Gastrocnemius medialis (tissue), 4 donors: ENCODE results near the gene SATB2. TPM values are rescaled to one million over a fixed set of nuclear protein-coding genes. Genes with fewer than 3 reads are reported as not detected.

Experiments used
- ATAC-seq, 2 donors: fragments of 150-250 bp; one replicate each; pipeline ENCODE4 v1.9.1; 2016
- DNase-seq, 2 donors: peaks; one replicate each; pipeline ENCODE4 v3.0.0-alpha.2; 2019
- H3K27ac ChIP-seq, 4 donors: fragments of 200-600 bp; sonication (generic); 1 replicate in 1 of 4; 2 replicates in 3 of 4; pipeline ENCODE4 v1.5.1; 2016 to 2018; ENCODE audit warnings: mild to moderate bottlenecking in 2 of 4, moderate library complexity in 1 of 4
- H3K27me3 ChIP-seq, 3 donors: fragments of 200-600 bp; sonication (generic) in 2 of 3; 1 replicate in 1 of 3; 2 replicates in 2 of 3; pipeline versions ENCODE4 v1.5.1 to v1.6.0; 2016 to 2019; ENCODE audit warnings: mild to moderate bottlenecking in 1 of 3, moderate library complexity in 1 of 3
- H3K36me3 ChIP-seq, 2 donors: fragments of 200-600 bp; sonication (generic) in 1 of 2; one replicate each; pipeline ENCODE4 v1.5.1; 2017 to 2018
- H3K4me1 ChIP-seq, 2 donors: fragments of 200-600 bp; sonication (generic) in 1 of 2; one replicate each; pipeline ENCODE4 v1.5.1; 2016 to 2017; ENCODE audit warnings: mild to moderate bottlenecking in 2 of 2
- H3K4me3 ChIP-seq, 4 donors: fragments of 200-600 bp; sonication (generic) in 3 of 4; 1 replicate in 1 of 4; 2 replicates in 3 of 4; pipeline ENCODE4 v1.5.1; 2016 to 2019; ENCODE audit warnings: mild to moderate bottlenecking in 2 of 4
- H3K9me3 ChIP-seq, 3 donors: fragments of 200-600 bp; sonication (generic) in 2 of 3; 1 replicate in 1 of 3; 2 replicates in 2 of 3; pipeline ENCODE4 v1.5.1; 2016 to 2019
- CTCF ChIP-seq, 5 experiments: fragments of 450-650 bp in 3 of 5; fragments of 200-600 bp in 2 of 5; sonication (generic) in 2 of 5; IDR thresholded peaks in 4 of 5; conservative IDR thresholded peaks in 1 of 5; 1 replicate in 4 of 5; 2 replicates in 1 of 5; pipeline ENCODE4 v1.5.1; 2016 to 2019; ENCODE audit warnings: antibody characterized with exemption in 5 of 5, mild to moderate bottlenecking in 3 of 5, moderate library complexity in 3 of 5
- POLR2A ChIP-seq, 2 donors: fragments of 450-650 bp; IDR thresholded peaks; one replicate each; pipeline ENCODE4 v1.6.1; 2017; ENCODE audit warnings: antibody characterized with exemption in 2 of 2, mild to moderate bottlenecking in 2 of 2, moderate library complexity in 2 of 2
- in situ Hi-C, 4 donors: fragments of 200-750 bp; cut with MboI; loops; one replicate each; pipeline versions ENCODE4 v1.15.0 to v1.8.0; 2017; ENCODE audit warnings: low sequenced_read_pairs in 4 of 4
- intact Hi-C: fragments of 100-400 bp; cut with DNase I; formaldehyde crosslinking; loops from one replicate; pipeline ENCODE4 v1.15.1; 2023; ENCODE audit warnings: low total_unique reads
- total RNA-seq, 4 donors: library from RNA; depleted of rRNA; stranded (reverse); fragments of >200 nt; gene quantifications; one replicate each; pipeline versions ENCODE4 v1.1.0 to v1.2.3, GENCODE V29; 2016

SATB2 gene
- total RNA-seq, 4 donors from 2014 or later, result 2.0 to 6.4 (median 4.5) TPM

- DNase-seq (no peak), ATAC-seq (no peak)
- intact Hi-C loops (no loop called here), in situ Hi-C loops (no loop called here)
- Histone ChIP-seq H3K4me3 (no peak overlapping the region), H3K27ac (no peak overlapping the region), H3K27me3 (no peaks in the 10 kb centered on the region), H3K36me3 (no peaks in the 10 kb centered on the region), H3K4me1 (no peaks in the 10 kb centered on the region), H3K9me3 (no peaks in the 10 kb centered on the region)
- TF ChIP-seq POLR2A (IDR thresholded peaks at IDR 0.05) (no peak), CTCF (IDR thresholded peaks at IDR 0.05 in 4 of 5, conservative IDR thresholded peaks at IDR 0.05 in 1 of 5) (no peak)
Observed at GRCh38 chr2:199378948-199379650, 78.6 kb downstream of the SATB2 start.

GRCh38 chr2:199370150-199370780 lies 87.5 kb downstream of the SATB2 start:
- Histone ChIP-seq H3K9me3 (no peaks in the 10 kb centered on the region), H3K27ac (no peak overlapping the region), H3K36me3 (no peaks in the 10 kb centered on the region), H3K4me3 (no peak overlapping the region), H3K4me1 (no peaks in the 10 kb centered on the region), H3K27me3 (no peaks in the 10 kb centered on the region)
- DNase-seq, result no peak
- intact Hi-C loops (no loop called here), in situ Hi-C loops (no loop called here)
- TF ChIP-seq POLR2A (IDR thresholded peaks at IDR 0.05) (no peak), CTCF (IDR thresholded peaks at IDR 0.05 in 4 of 5, conservative IDR thresholded peaks at IDR 0.05 in 1 of 5) (no peak)
- peak in 1 of 2 donors; percentile 47 for ATAC-seq

DNA sequence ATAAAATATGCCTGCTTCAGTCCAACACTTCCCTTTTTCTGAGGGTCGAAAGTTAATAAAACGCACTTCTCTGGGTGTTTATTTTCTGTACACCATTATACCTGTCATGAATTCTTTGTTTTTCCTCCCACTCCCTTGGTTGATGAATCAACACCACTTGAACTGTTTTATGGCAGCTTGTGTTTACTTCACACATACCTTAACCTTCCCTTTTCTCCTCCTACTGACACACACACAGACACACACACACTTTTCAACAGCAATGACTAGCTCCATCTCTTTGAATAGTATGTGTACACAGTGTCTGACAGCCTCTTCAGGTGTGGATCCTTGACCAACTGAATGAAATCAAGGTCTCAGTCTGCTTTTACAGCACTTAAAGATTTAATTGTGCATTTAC lies 91.3 kb downstream of the SATB2 start:
- no peak overlapping the region for H3K27ac ChIP-seq
- no peak for TF ChIP-seq POLR2A (IDR thresholded peaks at IDR 0.05)
- TF ChIP-seq CTCF (IDR thresholded peaks at IDR 0.05 in 4 of 5, conservative IDR thresholded peaks at IDR 0.05 in 1 of 5), result no peak
- no peaks in the 10 kb centered on the region for H3K9me3 ChIP-seq
- in situ Hi-C loops, result no loop called here
- no peaks in the 10 kb centered on the region for H3K4me1 ChIP-seq
- H3K27me3 ChIP-seq, result no peaks in the 10 kb centered on the region
- no peaks in the 10 kb centered on the region for H3K36me3 ChIP-seq
- no peak for DNase-seq
- ATAC-seq, result no peak
- intact Hi-C loops, result no loop called here
- no peak overlapping the region for H3K4me3 ChIP-seq

GRCh38 chr2:199364153-199364552 lies 93.6 kb downstream of the SATB2 start:
- DNase-seq, result no peak
- H3K9me3 ChIP-seq, result no peaks in the 10 kb centered on the region
- intact Hi-C loops, result no loop called here
- TF ChIP-seq CTCF (IDR thresholded peaks at IDR 0.05 in 4 of 5, conservative IDR thresholded peaks at IDR 0.05 in 1 of 5), result no peak
- TF ChIP-seq POLR2A (IDR thresholded peaks at IDR 0.05), result no peak
- no peaks in the 10 kb centered on the region for H3K4me1 ChIP-seq
- in situ Hi-C loops, result no loop called here
- H3K36me3 ChIP-seq, result no peaks in the 10 kb centered on the region
- ATAC-seq, result no peak
- H3K4me3 ChIP-seq, result no peak overlapping the region
- no peak overlapping the region for H3K27ac ChIP-seq
- no peaks in the 10 kb centered on the region for H3K27me3 ChIP-seq
